GM18873 (cell line): ENCODE results near the gene CLASP1.
"Not testable (repeated sequence)": the region's sequence is repeated elsewhere in the genome, so short reads cannot be mapped to it uniquely, and the experiment has no call there.

Experiments used
- ATAC-seq: cut with Tn5 transposase; IDR thresholded peaks from one replicate; pipeline ENCODE4 v1.9.1; 2021; ENCODE audit warnings: mild to moderate bottlenecking, moderate library complexity, moderate number of reproducible peaks; ENCODE audit not compliant: unreplicated experiment, low FRiP score

Gene CLASP1

GRCh38 chr2:121304941-121305340 is 344.3 kb downstream of the CLASP1 start:
- no peak for ATAC-seq

- ATAC-seq = no peak
These were observed 345.6 kb downstream of the CLASP1 start for GRCh38 chr2:121303531-121304263.

- ATAC-seq = not testable (repeated sequence)
These were observed 348.1 kb downstream of the CLASP1 start for GRCh38 chr2:121301190-121301589.

GRCh38 chr2:121298476-121298875 is 350.8 kb downstream of the CLASP1 start:
- ATAC-seq = no peak

GRCh38 chr2:121297866-121298265 is 351.4 kb downstream of the CLASP1 start:
- ATAC-seq = not testable (repeated sequence)

- ATAC-seq = no peak
These were observed 351.9 kb downstream of the CLASP1 start for GRCh38 chr2:121297217-121297830.

GRCh38 chr2:121295911-121296650 is 353.2 kb downstream of the CLASP1 start:
- ATAC-seq = no peak

GRCh38 chr2:121294881-121295840 is 354.1 kb downstream of the CLASP1 start:
- ATAC-seq = no peak

GRCh38 chr2:121293450-121294325 is 355.6 kb downstream of the CLASP1 start:
- ATAC-seq = no peak

GRCh38 chr2:121291251-121291580 is 358.0 kb downstream of the CLASP1 start:
- no peak for ATAC-seq

GRCh38 chr2:121289271-121289670 is 360.0 kb downstream of the CLASP1 start:
- ATAC-seq = no peak

- ATAC-seq = no peak
These were observed 360.6 kb downstream of the CLASP1 start for GRCh38 chr2:121288454-121289231.

- no peak for ATAC-seq
These were observed 361.3 kb downstream of the CLASP1 start for GRCh38 chr2:121287956-121288355.
